Colonic mucosa (tissue), 4 donors: Measurements from ENCODE around the gene FAM193B. TPM values are rescaled to one million over a fixed set of nuclear protein-coding genes. Genes with fewer than 3 reads are reported as not detected.

Experiments
- DNase-seq: peaks from one replicate; pipeline ENCODE4 v3.0.0-alpha.2; 2020
- H3K27ac ChIP-seq: fragments of 200-600 bp; one replicate; pipeline ENCODE4 v1.8.0; 2021
- H3K27me3 ChIP-seq: fragments of 200-600 bp; one replicate; pipeline ENCODE4 v1.8.0; 2021
- H3K36me3 ChIP-seq: fragments of 200-600 bp; one replicate; pipeline ENCODE4 v1.8.0; 2021
- H3K4me1 ChIP-seq: fragments of 200-600 bp; one replicate; pipeline ENCODE4 v1.8.0; 2021; ENCODE audit warnings: mild to moderate bottlenecking
- H3K4me3 ChIP-seq: fragments of 200-600 bp; one replicate; pipeline ENCODE4 v1.8.0; 2021
- H3K9ac ChIP-seq, 2 donors: one replicate each; pipeline ENCODE4 v1.7.0; 2013; ENCODE audit warnings: control low read depth in 2 of 2, low read depth in 2 of 2, low read length in 2 of 2
- H3K9me3 ChIP-seq: fragments of 200-600 bp; one replicate; pipeline ENCODE4 v1.8.0; 2021
- CTCF ChIP-seq: fragments of 200-600 bp; IDR thresholded peaks from one replicate; pipeline ENCODE4 v1.8.0; 2022; ENCODE audit warnings: antibody characterized with exemption, mild to moderate bottlenecking
- intact Hi-C: fragments of 100-400 bp; cut with DNase I; formaldehyde crosslinking; loops from one replicate; pipeline ENCODE4 v1.14.1; 2022
- total RNA-seq, 2 donors: library from RNA; stranded (reverse); fragmentation: NEBNext Ultra II Directional in 1 of 2; extraction: Animal tissue kit (Norgen Biotek cat#: 25700) in 1 of 2; gene quantifications; one replicate each; pipeline ENCODE4 v1.2.1, GENCODE V29; 2021
- donor health status: healthy.
- donor health status: DM: no; HTN: no; CAD: no.
- donor health status: DM: no; HTN: no; CAD: no.

The FAM193B gene
- total RNA-seq, 2 donors from 2014 or later: 39.4 to 78.6 TPM

- no peaks in the 10 kb centered on the region for H3K9me3 ChIP-seq
- peak within 1 kb of the TSS; percentile 99 for H3K4me3 ChIP-seq
- H3K9ac ChIP-seq: peak within 1 kb of the TSS; percentile 89 to 97
- intact Hi-C loops: loop anchor here (10.0 kb wide), 1 partner anchor 77 kb away; the partner anchor contains the start of gene DDX41
- peak; percentile 90 for DNase-seq
- no peak for TF ChIP-seq CTCF
- H3K27ac ChIP-seq: peak within 1 kb of the TSS; percentile 85
- no peaks in the 10 kb centered on the region for H3K27me3 ChIP-seq
- peaks cover 34% of the 10 kb centered on the region for H3K36me3 ChIP-seq
- H3K4me1 ChIP-seq: peaks cover 10% of the 10 kb centered on the region
Measured at GRCh38 chr5:177592010-177592834, 37.9 kb upstream of the FAM193B start, which contains the start of gene TMED9. Gene TMED9, plus strand, starts transcription at chr5:177592203. Its CDS starts 12 bp downstream, at chr5:177592215.

- Histone ChIP-seq H3K27ac (peak overlapping the region; percentile 85), H3K36me3 (peaks cover 34% of the 10 kb centered on the region), H3K27me3 (no peaks in the 10 kb centered on the region), H3K4me1 (peaks cover 10% of the 10 kb centered on the region), H3K9ac (peak overlapping the region in 1 of 2 donors; percentile 89), H3K4me3 (peak overlapping the region; percentile 99), H3K9me3 (no peaks in the 10 kb centered on the region)
- TF ChIP-seq CTCF: no peak
- DNase-seq: no peak
- intact Hi-C loops: loop anchor here (10.0 kb wide), 1 partner anchor 77 kb away; the partner anchor contains the start of gene DDX41
Measured at GRCh38 chr5:177591690-177592009, 37.3 kb upstream of the FAM193B start.

GRCh38 chr5:177590406-177590805 is 36.0 kb upstream of the FAM193B start:
- intact Hi-C loops: loop anchor here (10.0 kb wide), 1 partner anchor 76 kb away; the partner anchor contains the start of gene DDX41
- DNase-seq: no peak
- no peak overlapping the region for H3K9ac ChIP-seq
- peaks cover 22% of the 10 kb centered on the region for H3K36me3 ChIP-seq
- no peaks in the 10 kb centered on the region for H3K9me3 ChIP-seq
- no peaks in the 10 kb centered on the region for H3K27me3 ChIP-seq
- H3K4me1 ChIP-seq: peaks cover 10% of the 10 kb centered on the region
- no peak for TF ChIP-seq CTCF
- H3K4me3 ChIP-seq: no peak overlapping the region
- H3K27ac ChIP-seq: no peak overlapping the region

- no peak overlapping the region for H3K27ac ChIP-seq
- H3K27me3 ChIP-seq: no peaks in the 10 kb centered on the region
- peaks cover 2% of the 10 kb centered on the region for H3K36me3 ChIP-seq
- H3K9me3 ChIP-seq: no peaks in the 10 kb centered on the region
- no peak overlapping the region for H3K4me3 ChIP-seq
- no peak overlapping the region for H3K9ac ChIP-seq
- DNase-seq: no peak
- peaks cover 9% of the 10 kb centered on the region for H3K4me1 ChIP-seq
- TF ChIP-seq CTCF: no peak
- intact Hi-C loops: no loop called here
Measured at GRCh38 chr5:177588413-177588909, 34.1 kb upstream of the FAM193B start.

GRCh38 chr5:177578316-177578715 is 24.0 kb upstream of the FAM193B start:
- H3K4me1 ChIP-seq: no peaks in the 10 kb centered on the region
- no peak for TF ChIP-seq CTCF

More at GRCh38 chr5:177578316-177578715, 24.0 kb upstream of the FAM193B start:
- Histone ChIP-seq H3K27ac (no peak overlapping the region), H3K4me3 (no peak overlapping the region), H3K9ac (no peak overlapping the region), H3K36me3 (no peaks in the 10 kb centered on the region), H3K9me3 (no peaks in the 10 kb centered on the region), H3K27me3 (no peaks in the 10 kb centered on the region)
- intact Hi-C loops: no loop called here
- DNase-seq: no peak
